Endothelial cell of hepatic sinusoid (primary cell): ENCODE measurements around the gene SEMA4A.
"Not testable (repeated sequence)": the region's sequence is repeated elsewhere in the genome, so short reads cannot be mapped to it uniquely, and the experiment has no call there.

Source experiments
- in situ Hi-C: cut with HindIII; loops from 2 replicates; pipeline ENCODE4 v1.10.0; 2017; ENCODE audit warnings: low sequenced_read_pairs

The SEMA4A gene

DNA sequence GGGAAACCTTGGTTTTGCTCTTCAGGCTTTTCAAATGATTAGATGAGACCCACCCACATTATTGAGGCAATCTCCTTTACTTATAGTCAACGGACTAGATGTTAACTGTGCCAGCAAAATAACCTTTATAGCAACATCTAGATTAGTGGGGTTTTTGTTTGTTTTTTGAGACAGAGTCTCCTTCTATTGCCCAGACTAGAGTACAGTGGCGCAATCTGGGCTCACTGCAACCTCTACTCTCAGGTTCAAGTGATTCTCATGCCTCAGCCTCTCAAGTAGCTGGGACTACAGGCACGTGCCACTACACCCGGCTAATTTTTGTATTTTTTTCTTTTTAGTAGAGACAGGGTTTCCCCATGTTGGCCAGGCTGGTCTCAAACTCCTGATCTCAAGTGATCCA lies 36.9 kb downstream of the SEMA4A start:
- in situ Hi-C loops = not testable (repeated sequence)

DNA sequence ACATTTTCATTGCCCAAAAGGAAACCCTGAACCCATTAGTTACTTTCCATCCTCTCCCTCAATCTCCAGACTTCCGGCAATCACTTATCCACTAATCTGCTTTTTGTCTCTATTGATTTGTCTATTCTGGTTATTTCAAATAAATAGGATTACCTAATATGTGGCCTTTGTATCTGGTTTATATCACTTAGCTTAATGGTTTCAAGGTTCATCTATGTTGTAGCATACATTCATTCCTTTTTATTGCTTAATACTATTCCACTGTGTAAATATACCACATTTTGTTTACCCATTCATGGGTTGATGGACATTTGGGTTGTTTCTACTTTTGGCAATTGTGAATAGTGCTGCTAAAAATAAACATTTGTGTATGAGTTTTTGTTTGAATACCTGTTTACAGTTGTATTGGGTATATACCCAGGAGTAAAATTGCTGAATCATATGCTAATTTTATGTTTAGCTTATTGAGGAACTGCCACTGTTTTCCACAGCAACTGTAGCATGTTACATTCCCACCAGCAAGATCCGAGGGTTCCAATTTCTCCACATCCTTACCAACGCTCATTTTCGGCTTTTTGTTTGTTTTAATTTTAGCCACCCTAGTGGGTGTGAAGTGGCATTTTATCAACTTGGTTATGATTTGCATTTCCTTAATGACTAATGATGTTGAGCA lies 38.0 kb downstream of the SEMA4A start:
- in situ Hi-C loops = no loop called here

DNA sequence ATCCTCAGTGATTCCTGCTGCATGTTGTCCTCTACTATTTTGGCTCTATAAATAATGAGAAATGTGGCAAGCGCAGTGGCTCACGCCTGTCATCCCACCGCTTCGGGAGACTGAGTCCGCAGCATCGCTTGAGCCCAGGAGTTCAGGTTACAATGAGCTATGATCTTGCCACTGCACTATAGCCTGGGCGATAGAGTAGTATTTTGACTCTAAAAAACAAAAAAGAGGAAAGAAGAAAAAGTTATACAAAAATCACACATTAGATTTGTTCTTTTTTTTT lies 39.8 kb downstream of the SEMA4A start:
- in situ Hi-C loops = no loop called here

GRCh38 chr1:156193488-156194299 lies 40.3 kb downstream of the SEMA4A start, which contains the start of gene SLC25A44:
SLC25A44 (plus strand) TSS chr1:156194104; CDS start chr1:156199848, 5,744 bp downstream.
- in situ Hi-C loops = no loop called here

DNA sequence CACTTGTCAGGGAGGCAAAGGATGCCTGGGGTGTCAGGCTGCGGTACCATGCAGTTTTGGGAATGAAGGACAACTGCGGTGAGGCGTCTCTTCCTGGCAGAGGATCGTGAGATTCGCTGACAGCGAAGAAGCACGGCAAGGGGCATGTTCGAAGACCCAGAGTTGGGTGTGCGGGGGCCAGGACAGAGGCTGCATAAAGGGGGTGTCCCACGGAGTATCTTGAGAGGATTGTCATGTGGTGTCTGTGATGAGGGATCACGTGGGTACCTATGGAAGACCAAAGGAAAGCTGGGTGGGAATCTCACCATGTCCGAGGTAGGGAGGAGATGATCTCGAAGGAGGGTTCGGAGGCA lies 40.9 kb downstream of the SEMA4A start:
- in situ Hi-C loops = no loop called here

DNA sequence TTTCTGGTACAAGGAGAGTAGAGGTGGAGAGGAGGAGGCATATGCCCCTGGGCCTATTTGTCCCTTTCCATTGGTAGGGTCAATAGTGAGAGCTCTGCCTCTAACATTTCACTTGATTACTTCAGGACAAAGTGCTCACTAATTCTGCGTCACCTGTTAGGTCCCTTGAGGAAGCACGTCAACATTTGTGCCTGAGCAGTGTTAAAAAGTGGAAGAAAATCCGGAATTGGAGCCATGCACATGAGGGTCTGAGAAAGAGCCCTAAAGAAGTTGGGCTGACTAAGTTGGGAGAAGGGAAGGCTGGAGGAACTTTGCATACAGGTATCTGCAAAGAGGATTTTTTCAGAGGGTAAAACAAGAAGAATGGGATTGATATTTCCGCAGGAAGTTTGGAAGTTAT lies 42.5 kb downstream of the SEMA4A start:
- in situ Hi-C loops = loop anchor here (5.0 kb wide), 1 partner anchor 59 kb away; no protein-coding TSS in a partner anchor

- in situ Hi-C loops = loop anchor here (5.0 kb wide), 1 partner anchor 59 kb away; no protein-coding TSS in a partner anchor
These were observed 43.1 kb downstream of the SEMA4A start for GRCh38 chr1:156196445-156196844.

GRCh38 chr1:156198831-156199349 lies 45.5 kb downstream of the SEMA4A start:
- in situ Hi-C loops = loop anchor here (5.0 kb wide), 1 partner anchor 62 kb away; no protein-coding TSS in a partner anchor

GRCh38 chr1:156200044-156200443 lies 46.7 kb downstream of the SEMA4A start:
- in situ Hi-C loops = no loop called here

GRCh38 chr1:156203331-156203730 lies 49.9 kb downstream of the SEMA4A start:
- in situ Hi-C loops = no loop called here

DNA sequence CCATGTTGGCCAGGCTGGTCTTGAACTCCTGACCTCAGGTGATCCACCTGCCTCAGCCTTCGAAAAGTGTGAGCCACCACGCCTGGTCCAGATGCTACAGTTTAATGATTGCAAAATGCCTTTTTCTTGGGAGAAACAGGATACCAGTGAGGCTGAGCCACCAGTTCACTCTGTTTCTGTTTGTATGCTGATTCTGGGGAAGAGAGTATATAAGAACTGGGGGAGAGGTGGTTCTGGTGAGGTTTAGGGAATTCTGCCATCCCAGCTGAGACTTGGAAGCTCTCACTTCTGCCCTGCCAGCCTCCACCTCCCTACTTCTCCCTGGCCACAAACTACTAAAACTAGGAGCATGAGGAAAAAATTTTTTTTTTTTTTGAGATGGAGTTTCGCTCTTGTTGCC lies 51.3 kb downstream of the SEMA4A start:
- in situ Hi-C loops = no loop called here

DNA sequence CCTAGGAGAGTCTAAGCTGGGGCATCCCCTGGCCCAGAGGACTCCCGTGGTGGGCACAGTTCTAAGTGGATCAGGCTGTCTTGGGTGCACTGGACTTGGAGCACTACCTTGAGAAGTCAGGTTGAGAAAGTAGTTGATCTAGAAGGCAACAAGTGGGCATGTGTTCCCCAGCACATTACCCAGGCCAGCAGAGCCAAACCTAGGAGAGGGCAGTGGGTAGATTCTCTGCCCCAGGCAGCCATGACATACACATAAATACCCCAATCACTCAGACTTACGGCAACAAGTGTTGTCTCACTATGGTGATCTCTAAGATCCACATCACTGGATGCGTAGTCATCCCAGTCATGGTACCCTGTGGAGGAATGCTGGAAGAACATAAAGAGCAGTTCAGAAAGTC lies 57.9 kb downstream of the SEMA4A start:
- in situ Hi-C loops = no loop called here

GRCh38 chr1:156212130-156212529 lies 58.7 kb downstream of the SEMA4A start:
- in situ Hi-C loops = no loop called here

GRCh38 chr1:156212833-156213643 lies 59.7 kb downstream of the SEMA4A start, which contains the start of gene PMF1:
PMF1 (plus strand) TSS chr1:156213007; CDS start chr1:156213016, 9 bp downstream.
- in situ Hi-C loops = no loop called here

DNA sequence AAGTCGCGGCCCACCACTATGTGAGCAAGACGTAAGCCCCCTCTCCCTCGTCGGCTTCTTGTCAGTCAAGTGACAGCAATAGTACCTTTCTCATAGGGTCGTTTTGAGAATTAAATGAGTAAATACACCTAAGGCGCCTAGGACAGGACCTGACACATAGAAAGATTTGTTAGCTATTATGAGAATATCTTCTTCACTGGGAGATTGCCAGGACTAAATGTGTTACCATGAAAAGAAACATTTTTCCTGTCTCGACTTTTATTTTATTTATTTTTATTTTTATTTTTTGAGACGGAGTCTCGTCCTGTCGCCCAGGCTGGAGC lies 60.2 kb downstream of the SEMA4A start:
- in situ Hi-C loops = no loop called here

GRCh38 chr1:156214024-156214748 lies 60.8 kb downstream of the SEMA4A start:
- in situ Hi-C loops = no loop called here

DNA sequence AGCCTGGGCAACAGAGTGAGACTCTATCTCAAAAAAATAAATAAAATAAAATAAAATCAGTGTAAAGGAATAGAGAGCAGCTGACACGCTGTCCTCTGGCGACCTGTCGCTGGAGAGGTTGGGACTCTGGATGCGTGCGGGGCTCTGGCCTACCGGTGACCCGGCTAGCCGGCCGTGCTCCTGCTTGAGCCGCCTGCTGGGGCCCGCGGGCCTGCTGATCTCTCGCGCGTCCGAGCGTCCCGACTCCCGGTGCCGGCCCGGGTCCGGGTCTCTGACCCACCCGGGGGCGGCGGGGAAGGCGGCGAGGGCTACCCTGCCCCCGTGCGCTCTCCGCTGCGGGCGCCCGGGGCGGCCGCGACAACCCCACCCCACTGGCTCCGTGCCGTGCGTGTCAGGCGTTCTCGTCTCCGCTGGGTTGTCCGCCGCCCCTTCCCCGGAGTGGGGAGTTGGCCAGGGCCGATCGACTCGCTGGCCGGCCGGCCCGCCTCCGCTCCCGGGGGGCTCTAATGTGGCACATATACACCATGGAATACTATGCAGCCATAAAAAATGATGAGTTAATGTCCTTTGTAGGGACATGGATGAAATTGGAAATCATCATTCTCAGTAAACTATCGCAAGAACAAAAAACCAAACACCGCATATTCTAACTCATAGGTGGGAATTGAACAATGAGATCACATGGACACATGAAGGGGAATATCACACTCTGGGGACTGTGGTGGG lies 63.1 kb downstream of the SEMA4A start:
- in situ Hi-C loops = not testable (repeated sequence)

GRCh38 chr1:156217871-156218270 lies 64.5 kb downstream of the SEMA4A start:
- in situ Hi-C loops = no loop called here

DNA sequence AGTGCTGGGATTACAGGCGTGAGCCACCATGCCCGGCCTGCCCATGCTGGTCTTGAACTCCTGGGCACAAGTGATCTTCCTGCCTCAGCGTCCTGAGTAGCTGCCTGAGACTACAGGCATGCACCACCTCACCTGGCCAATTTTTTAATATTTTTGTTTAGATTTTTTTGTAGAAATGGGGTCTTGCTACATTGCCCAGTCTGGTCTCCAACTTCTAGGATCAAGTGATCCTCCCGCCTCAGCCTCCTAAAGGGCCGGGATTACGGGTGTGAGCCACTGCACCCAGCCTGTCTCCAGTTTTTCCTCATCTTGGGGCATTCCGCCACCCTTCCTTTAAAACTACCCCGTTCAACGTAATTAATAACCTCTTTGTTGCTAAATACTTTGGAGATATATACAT lies 66.8 kb downstream of the SEMA4A start:
- in situ Hi-C loops = loop anchor here (10.0 kb wide), 1 partner anchor 55 kb away; no protein-coding TSS in a partner anchor
